ENCODE measurements around the gene SPDYE2. TPM values are rescaled to one million over a fixed set of nuclear protein-coding genes. Genes with fewer than 3 reads are reported as not detected.
"Not testable (repeated sequence)": the region's sequence is repeated elsewhere in the genome, so short reads cannot be mapped to it uniquely, and the experiment has no call there.

The SPDYE2 gene
- total RNA-seq, 2 experiments from 2014 or later = not detected

DNA sequence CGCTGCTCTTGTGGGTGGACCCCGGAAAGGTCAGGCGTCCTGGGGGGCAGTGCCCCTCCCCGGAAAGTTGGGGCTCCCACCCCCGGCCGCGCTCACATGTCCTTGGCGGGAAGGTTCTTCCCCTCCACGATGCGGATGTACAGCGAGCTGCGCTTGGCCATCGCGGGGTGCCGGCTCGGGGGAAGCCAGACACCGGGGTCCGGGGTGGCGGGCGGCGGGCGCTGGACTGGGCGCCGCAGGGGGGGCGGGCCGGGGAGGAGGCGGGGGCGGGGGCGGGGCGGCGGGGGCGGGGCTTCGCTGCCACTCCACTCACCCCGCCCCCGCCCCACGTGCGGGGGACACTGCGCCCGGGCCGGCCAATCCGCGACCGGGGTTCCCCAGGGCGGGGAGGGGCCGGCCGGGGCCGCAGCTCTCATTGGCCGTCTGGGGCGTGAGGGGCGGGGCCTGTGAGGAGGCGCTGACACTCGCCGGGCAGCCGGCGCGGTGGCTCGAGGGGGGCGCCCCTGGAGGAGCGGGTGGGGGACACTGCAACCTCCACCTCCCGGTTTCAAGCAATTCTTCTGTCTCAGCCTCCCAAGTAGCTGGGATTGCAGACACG is 33.4 kb upstream of the SPDYE2 start, which contains the start of gene RASA4B:
TSS of gene RASA4B (minus strand) at position 228 of the 598 bp plus-strand sequence. CDS start at position 161, 67 bp downstream.
- H3K4me3 Mint-ChIP-seq = peak within 1 kb of the TSS; percentile 36
- ATAC-seq = peak; percentile 91
- CTCF ChIA-PET = not testable (repeated sequence)

DNA sequence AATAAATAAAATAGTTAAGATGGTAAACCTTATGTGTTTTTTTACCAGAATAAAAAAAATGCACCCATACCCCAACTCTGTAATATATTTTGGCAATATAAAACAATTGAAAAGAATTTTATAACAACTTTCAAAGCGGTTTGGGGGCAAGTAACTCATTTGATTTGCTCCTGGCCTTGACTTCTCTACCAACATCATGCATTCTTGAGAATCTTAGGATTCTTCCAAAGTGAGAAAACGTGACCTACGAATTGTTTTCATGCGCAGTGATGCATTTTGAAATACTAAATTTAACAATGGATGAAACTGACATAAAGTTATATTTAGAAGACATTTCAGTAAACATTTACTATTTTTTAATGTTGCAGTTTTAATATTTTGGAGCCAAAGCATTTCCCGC is 30.2 kb upstream of the SPDYE2 start:
- DNase-seq; H3K4me1 Mint-ChIP-seq (ENCODE audit: low read depth); H3K36me3 Mint-ChIP-seq (ENCODE audit: low read depth); H3K27me3 Mint-ChIP-seq; POLR2A ChIA-PET; intact Hi-C loops (cut with micrococcal nuclease); ATAC-seq; H3K27ac Mint-ChIP-seq; CTCF ChIA-PET; H3K9me3 Mint-ChIP-seq; H3K4me3 Mint-ChIP-seq: not testable (repeated sequence)

More for the DNA sequence above, 33.4 kb upstream of the SPDYE2 start, which contains the start of gene RASA4B:
- H3K27ac Mint-ChIP-seq; H3K27me3 Mint-ChIP-seq; H3K9me3 Mint-ChIP-seq; DNase-seq; POLR2A ChIA-PET; intact Hi-C loops (cut with micrococcal nuclease); H3K4me1 Mint-ChIP-seq (ENCODE audit: low read depth); H3K36me3 Mint-ChIP-seq (ENCODE audit: low read depth): not testable (repeated sequence)

DNA sequence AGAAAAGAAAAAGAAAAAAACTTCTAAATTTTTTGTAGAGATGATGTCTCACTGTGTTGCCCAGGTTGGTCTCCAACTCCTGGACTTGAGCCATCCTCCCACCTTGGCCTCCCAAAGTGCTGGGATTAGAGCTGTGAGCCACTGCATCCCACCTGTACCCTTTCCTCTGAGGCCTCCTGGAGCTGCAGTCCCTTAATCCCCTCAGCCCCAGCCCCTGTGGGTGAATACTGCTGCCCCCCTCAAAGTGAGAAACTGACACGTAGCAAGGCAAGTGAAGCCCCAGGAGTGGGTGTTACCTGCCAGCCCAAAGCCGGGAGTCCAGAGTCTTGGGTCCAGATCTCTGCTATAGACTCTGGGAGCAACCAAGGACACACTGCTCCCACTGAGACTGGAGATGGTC is 26.2 kb upstream of the SPDYE2 start:
- CTCF ChIA-PET; H3K4me3 Mint-ChIP-seq; H3K4me1 Mint-ChIP-seq (ENCODE audit: low read depth); intact Hi-C loops (cut with micrococcal nuclease); ATAC-seq; H3K36me3 Mint-ChIP-seq (ENCODE audit: low read depth); H3K27me3 Mint-ChIP-seq; H3K9me3 Mint-ChIP-seq; H3K27ac Mint-ChIP-seq; DNase-seq; POLR2A ChIA-PET: not testable (repeated sequence)

DNA sequence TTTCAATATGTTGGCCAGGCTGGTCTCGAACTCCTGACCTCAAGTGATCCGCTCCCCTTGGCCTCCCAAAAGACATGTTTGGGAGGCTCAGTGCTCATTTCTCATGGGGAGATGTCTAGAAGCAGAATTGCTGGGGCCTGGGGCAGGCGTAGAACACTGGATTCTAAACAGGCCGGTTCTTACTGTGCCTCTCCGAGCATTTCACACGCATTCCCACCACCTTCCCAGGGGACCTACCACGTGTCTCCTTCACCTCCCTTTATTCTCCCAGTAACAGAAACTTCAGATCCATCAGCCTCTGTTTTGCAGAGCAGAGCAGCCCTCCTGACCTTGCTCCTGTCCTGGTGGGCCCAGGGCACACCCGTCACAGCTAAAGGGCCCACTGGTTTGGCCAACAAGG is 23.8 kb upstream of the SPDYE2 start:
- H3K36me3 Mint-ChIP-seq (ENCODE audit: low read depth); H3K27ac Mint-ChIP-seq; H3K4me3 Mint-ChIP-seq; ATAC-seq; H3K4me1 Mint-ChIP-seq (ENCODE audit: low read depth); POLR2A ChIA-PET; DNase-seq; H3K27me3 Mint-ChIP-seq; intact Hi-C loops (cut with micrococcal nuclease); CTCF ChIA-PET; H3K9me3 Mint-ChIP-seq: not testable (repeated sequence)

DNA sequence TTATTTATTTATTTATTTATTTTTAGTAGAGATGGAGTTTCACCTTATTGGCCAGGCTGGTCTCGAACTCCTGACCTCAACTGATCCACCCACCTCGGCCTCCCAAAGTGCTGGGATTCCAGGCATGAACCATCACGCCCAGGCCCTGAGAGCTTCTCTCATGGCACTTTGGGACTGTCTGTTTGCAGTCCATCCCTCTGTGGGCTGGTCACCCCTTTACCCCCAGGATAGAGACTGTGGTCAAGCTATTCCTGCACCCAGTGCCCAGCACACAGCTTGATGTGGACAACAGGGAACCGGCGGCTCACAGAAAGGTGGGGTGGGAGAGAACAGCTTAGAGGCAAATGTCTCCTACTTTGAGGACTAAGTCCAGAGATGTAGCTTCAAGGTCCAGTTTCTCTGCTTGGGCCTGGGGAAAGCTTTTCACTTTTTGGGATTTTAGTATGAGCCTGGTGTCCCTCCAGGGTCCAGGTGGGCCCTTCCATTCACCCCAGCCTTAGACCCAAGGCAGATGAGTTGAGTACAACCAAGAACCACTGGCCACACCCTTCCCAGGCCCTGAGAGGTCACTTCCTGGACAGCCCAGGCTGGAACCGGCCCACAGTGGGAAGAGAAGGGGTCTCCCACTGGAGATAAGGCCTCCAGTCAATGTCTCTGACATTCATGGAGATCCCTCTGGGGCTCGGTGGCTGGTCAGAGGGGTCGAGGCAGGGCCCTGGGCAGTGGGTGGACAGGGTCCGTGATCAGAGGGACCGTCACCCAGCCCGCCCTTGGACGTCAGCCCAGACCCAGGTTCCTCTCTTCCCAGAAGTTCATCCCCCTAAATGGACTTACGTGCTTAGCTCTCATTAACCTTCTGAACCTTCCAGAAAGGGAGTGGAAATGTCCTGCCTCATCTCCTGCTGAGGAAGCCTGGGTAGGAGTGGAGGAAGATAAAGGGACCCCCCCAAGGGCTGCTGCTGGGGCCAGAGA is 22.9 kb upstream of the SPDYE2 start:
- ATAC-seq; H3K4me3 Mint-ChIP-seq; H3K27ac Mint-ChIP-seq; CTCF ChIA-PET; H3K27me3 Mint-ChIP-seq; H3K4me1 Mint-ChIP-seq (ENCODE audit: low read depth); intact Hi-C loops (cut with micrococcal nuclease); POLR2A ChIA-PET; H3K36me3 Mint-ChIP-seq (ENCODE audit: low read depth); DNase-seq; H3K9me3 Mint-ChIP-seq: not testable (repeated sequence)

DNA sequence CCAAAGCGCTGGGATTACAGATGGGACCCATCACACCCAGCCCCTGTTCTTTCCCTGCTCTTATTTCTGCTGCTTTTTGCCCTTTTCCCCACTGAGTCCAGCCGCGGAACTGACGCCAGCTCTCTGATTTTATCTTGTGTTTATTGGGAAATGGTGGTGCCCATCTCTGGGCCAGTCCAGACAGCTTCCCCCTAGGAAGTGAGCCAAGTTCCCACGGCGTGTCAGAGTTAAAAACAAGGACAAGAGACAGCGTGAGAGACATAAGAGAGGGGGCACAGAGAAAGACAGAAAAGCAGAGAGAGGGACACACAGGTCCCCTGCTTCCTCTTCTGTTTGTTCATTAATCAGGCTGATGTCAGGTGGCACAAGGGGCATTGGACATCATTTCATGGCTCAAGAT is 19.4 kb upstream of the SPDYE2 start:
- H3K9me3 Mint-ChIP-seq; intact Hi-C loops (cut with micrococcal nuclease); H3K4me1 Mint-ChIP-seq (ENCODE audit: low read depth); ATAC-seq; H3K27me3 Mint-ChIP-seq; H3K4me3 Mint-ChIP-seq; POLR2A ChIA-PET; H3K27ac Mint-ChIP-seq; CTCF ChIA-PET; DNase-seq; H3K36me3 Mint-ChIP-seq (ENCODE audit: low read depth): not testable (repeated sequence)

DNA sequence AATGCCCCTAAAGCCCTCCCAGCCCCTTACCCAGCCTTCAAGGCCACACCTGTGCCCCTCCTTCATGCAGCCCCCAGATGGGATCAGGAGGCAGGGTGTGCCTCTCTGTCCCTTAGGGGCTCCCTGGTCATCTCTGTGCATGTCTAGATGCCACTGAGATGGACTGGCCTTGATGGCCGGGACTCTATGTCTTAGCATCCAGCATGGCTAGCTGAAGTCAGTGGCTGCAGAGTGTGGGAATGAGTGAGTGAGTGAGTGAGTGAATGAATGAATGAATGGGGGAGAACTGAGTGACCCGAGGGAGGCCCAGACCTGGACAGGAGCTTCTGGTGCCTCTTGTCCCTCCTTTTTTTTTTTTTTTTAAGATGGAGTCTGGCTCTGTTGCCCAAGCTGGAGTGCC is 18.9 kb upstream of the SPDYE2 start:
- POLR2A ChIA-PET; DNase-seq; CTCF ChIA-PET; H3K9me3 Mint-ChIP-seq; ATAC-seq; H3K36me3 Mint-ChIP-seq (ENCODE audit: low read depth); H3K4me3 Mint-ChIP-seq; intact Hi-C loops (cut with micrococcal nuclease); H3K4me1 Mint-ChIP-seq (ENCODE audit: low read depth); H3K27me3 Mint-ChIP-seq; H3K27ac Mint-ChIP-seq: not testable (repeated sequence)

DNA sequence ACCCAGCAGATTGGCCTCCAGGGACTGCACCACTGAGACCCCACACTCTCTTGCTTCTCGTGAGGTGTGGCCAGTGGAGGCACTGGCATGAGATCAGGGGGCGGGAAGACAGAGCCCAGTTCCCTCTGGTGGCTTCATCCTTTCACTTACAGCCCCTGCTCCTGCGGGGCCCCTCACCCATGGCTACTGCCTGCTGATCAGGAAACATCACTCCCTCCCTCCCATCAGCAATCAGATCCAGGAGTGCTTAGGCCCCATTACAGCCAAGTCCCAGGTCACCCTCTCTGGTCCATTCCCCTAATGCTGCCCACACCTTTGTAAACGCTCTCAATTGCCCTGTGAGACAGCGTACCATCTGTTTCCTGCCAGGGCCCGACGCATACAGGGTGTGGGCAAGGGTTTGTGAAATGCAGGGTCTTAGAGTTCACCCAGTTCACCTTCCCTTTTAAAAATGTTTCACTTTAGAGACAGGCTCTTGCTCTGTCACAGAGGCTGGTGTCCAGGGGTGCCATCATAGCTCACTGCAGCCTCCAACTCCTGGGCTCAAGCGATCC is 15.9 kb upstream of the SPDYE2 start:
- H3K4me1 Mint-ChIP-seq (ENCODE audit: low read depth); H3K27ac Mint-ChIP-seq; ATAC-seq; DNase-seq; H3K4me3 Mint-ChIP-seq; CTCF ChIA-PET; POLR2A ChIA-PET; H3K9me3 Mint-ChIP-seq; H3K36me3 Mint-ChIP-seq (ENCODE audit: low read depth); intact Hi-C loops (cut with micrococcal nuclease); H3K27me3 Mint-ChIP-seq: not testable (repeated sequence)

DNA sequence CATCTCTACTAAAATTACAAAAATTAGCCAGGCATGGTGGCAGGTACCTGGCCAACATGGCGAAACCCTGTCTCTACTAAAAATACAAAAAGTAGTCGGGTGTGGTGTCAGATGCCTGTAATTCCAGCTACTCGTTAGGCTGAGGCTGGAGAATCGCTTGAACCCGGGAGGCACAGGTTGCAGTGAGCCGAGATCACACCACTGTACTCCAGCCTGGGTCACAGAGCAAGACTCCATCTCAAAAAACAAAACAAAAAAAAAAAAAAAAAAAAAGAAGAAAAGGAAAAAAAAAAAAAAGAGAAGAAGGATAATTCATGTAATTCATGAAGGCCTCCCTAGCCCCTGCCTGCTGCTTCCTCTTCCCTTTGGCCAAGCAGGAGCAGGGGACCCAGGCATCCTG is 10.4 kb upstream of the SPDYE2 start:
- ATAC-seq; H3K4me3 Mint-ChIP-seq; intact Hi-C loops (cut with micrococcal nuclease); H3K9me3 Mint-ChIP-seq; CTCF ChIA-PET; H3K27ac Mint-ChIP-seq; H3K27me3 Mint-ChIP-seq; H3K36me3 Mint-ChIP-seq (ENCODE audit: low read depth); DNase-seq; POLR2A ChIA-PET; H3K4me1 Mint-ChIP-seq (ENCODE audit: low read depth): not testable (repeated sequence)

DNA sequence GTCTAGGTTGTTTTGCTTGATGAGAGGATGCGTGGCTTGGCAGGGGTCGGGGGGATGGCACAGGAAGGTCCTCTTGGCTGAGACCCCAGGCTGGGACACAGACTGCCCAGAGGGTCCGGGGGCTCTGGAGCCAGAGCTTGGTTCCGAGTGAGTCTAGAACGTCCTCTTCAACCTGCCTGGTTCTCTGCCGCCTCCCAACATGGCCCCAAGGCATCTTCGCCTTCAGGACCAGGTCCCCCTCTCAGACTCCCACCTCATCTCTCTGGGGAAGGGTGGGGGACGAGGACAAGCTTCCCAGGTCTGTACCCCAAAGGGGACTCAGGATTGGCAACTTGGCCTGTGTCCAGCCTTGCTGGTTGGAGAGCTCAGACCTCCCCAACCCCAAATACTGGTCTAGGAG is 8.9 kb upstream of the SPDYE2 start:
- H3K36me3 Mint-ChIP-seq (ENCODE audit: low read depth); H3K4me1 Mint-ChIP-seq (ENCODE audit: low read depth); ATAC-seq; POLR2A ChIA-PET; H3K27ac Mint-ChIP-seq; H3K9me3 Mint-ChIP-seq; H3K4me3 Mint-ChIP-seq; DNase-seq; H3K27me3 Mint-ChIP-seq; CTCF ChIA-PET; intact Hi-C loops (cut with micrococcal nuclease): not testable (repeated sequence)

DNA sequence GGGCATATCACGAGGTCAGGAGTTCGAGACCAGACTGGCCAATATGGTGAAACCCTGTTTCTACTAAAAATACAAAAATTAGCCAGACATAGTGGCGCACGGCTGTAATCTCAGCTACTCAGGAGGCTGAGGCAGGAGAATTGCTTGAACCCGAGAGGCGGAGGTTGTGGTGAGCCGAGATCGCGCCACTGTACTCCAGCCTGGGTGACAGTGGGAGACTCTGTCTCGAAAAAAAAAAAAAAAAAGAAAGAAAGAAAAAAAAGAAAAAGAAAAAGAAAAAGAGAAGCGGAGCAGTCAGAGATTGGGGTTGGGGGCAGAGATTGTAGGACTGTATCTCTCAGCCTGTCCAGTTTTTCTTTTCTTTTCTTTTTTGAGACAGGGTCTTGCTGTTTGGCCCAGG is 8.3 kb upstream of the SPDYE2 start:
- H3K36me3 Mint-ChIP-seq (ENCODE audit: low read depth); ATAC-seq; H3K4me1 Mint-ChIP-seq (ENCODE audit: low read depth); DNase-seq; POLR2A ChIA-PET; H3K9me3 Mint-ChIP-seq; CTCF ChIA-PET; H3K27ac Mint-ChIP-seq; H3K4me3 Mint-ChIP-seq; intact Hi-C loops (cut with micrococcal nuclease); H3K27me3 Mint-ChIP-seq: not testable (repeated sequence)

DNA sequence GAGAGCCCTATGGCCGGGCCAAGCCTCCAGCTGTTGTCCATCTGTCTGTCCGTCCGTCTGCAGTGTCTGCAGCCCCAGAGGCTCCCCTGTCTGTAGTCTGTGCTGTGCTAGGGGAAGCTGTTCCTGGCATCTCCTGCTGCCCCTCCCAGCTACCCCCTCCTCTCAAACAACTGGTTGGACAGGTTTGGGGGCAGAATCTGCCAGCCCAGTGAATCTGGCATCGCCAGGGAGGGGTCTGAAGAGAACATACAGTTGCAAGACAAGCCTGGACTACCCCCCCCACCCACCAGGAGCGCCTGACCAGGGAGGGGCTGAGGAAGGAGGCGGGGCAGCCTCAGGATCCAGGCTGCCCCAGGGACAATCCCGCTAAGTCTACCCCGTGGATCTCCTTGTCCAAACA is 7.4 kb upstream of the SPDYE2 start, which contains the start of gene UPK3BL2:
TSS of gene UPK3BL2 (minus strand) at position 101 of the 400 bp plus-strand sequence. CDS start at position 41, 60 bp downstream.
- intact Hi-C loops (cut with micrococcal nuclease); DNase-seq; H3K27me3 Mint-ChIP-seq; H3K4me1 Mint-ChIP-seq (ENCODE audit: low read depth); CTCF ChIA-PET; H3K9me3 Mint-ChIP-seq; H3K36me3 Mint-ChIP-seq (ENCODE audit: low read depth); H3K27ac Mint-ChIP-seq; POLR2A ChIA-PET; H3K4me3 Mint-ChIP-seq; ATAC-seq: not testable (repeated sequence)

Data from activated CD8-positive, alpha-beta T cell treated with anti-CD3 and anti-CD28 coated beads for 36 hours (primary cell).